ENCODE data around the gene DENND6B.

DENND6B gene

DNA sequence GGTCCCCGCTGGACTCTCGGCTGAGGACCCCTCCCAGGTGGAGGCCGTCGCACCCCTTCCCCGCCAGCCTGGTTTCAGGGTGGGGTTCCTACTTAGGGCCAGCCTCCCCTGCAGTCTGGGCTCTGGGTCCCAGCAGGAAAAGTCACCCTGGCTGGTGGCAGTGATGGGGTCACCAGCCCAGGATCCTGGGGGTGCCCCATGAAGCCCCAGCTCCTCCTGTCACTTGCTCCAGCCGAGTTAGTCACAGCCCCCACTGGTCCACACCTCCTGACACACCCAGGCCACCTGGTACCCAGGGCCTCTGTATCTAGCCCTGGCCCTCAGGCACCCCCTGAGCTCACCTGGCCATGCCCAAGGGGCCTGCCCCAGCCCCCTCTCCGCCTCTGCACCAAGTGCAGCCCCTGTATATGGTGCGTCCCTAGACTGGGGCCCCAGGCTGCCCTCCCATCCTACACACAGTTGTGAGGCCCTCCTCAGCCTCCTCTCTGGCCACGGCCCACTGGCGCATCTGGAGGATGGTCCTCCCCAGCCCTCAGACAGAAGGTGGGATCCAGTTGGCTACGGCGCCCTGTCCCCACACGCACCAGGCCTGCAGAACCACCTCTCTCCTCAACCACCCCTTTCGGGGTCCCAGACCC lies 26.1 kb downstream of the DENND6B start:
- no peak for DNase-seq

GRCh38 chr22:50299785-50300619 lies 26.8 kb downstream of the DENND6B start:
- no peak for DNase-seq

GRCh38 chr22:50298937-50299784 lies 27.7 kb downstream of the DENND6B start:
- no peak for DNase-seq

- no peak for DNase-seq
Observed at GRCh38 chr22:50298266-50298637, 28.6 kb downstream of the DENND6B start.

GRCh38 chr22:50297510-50298265 lies 29.1 kb downstream of the DENND6B start:
- no peak for DNase-seq

GRCh38 chr22:50296658-50297490 lies 29.9 kb downstream of the DENND6B start:
- DNase-seq = no peak

- no peak for DNase-seq
Observed at GRCh38 chr22:50294319-50294656, 32.5 kb downstream of the DENND6B start.

GRCh38 chr22:50293441-50294318 lies 33.1 kb downstream of the DENND6B start:
- DNase-seq = no peak

DNA sequence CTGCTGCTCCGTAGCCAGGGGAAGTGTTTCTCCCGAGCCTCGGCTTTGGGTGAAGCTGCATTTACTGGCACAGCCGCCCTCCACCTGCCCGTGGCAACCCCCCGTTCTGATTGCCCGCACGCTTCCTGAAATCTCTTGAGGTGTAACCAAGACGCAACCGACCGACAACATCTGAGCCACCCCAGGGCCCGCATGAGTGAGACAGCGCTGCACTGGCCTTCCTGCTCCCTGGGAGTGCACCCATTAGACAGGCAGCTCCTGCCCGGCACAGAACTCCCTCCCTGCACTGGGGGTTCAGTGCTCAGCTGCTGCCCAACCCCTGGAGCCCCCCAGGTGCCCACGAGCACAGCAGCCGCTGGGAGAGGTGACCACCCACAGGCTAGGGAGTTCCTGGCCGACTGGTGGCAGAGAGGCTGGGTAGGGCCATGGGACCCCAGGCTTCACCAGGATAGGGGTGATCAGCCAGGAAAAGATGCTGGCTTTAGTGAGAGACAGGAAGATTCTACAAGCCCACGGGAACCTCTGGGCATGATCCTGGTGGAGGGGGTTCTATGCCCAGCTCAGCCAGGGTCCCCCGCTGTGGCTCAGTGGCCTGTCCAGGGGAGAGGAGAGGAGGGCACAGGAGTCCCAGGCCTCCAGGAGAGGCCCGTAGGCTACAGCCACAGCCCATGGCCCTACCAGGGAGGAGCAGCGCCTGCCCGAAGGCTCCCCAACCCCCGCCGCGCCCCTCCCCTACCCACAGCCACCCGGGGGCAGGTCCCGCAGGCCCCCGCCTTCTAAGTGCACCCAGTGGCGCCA lies 34.0 kb downstream of the DENND6B start:
- DNase-seq = no peak

- DNase-seq = no peak
Observed at GRCh38 chr22:50289942-50290630, 36.7 kb downstream of the DENND6B start.

- no peak for DNase-seq
Observed at GRCh38 chr22:50289151-50289941, 37.5 kb downstream of the DENND6B start.

GRCh38 chr22:50287731-50288130 lies 39.1 kb downstream of the DENND6B start:
- DNase-seq = no peak

GRCh38 chr22:50286701-50287318 lies 40.0 kb downstream of the DENND6B start:
- no peak for DNase-seq

GRCh38 chr22:50286275-50286674 lies 40.5 kb downstream of the DENND6B start:
- DNase-seq = no peak

- DNase-seq = no peak
Observed at GRCh38 chr22:50285568-50286229, 41.1 kb downstream of the DENND6B start.

DNA sequence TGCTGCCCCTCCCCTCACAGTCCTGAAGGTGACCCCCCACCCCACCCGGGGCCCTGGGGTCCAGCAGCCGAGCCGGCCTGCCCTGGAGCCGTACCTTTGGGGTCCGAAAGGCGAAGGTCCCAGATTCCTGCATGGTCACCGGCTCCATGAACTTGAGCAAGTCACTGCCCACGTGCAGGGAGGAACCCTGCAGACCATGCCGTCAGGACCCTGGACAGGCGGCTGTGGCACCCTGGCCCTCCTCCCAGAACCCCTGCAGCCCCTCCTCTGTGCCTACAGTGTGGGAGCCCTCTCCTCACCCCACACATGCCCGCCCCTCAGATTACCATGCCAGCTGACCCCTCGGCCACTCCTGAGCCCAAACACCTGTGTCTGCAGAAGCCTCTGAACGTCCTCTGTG lies 42.3 kb downstream of the DENND6B start:
- no peak for DNase-seq

DNA sequence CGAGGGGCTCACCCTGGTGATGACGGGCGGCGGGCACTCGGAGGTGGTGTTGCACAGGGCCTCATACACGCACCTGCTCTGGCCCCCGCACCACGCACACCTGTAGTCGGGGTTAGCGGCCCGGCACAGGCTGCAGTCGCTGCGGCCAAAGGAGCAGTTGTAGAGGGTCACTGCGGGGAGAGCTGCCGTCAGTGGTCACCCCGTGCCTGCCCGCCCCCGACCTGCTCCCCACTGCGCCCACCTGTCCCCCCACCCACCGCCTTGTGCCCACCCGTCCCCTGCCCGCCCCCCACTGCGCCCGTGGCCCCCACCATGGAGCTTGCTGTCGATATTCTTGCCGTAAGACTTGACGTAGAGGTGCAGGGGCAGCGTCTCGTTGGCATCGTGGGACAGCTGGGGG lies 43.0 kb downstream of the DENND6B start:
- DNase-seq = no peak

Measured in NCI-H1092 (cell line).